HG02885 (cell line): ENCODE measurements around the gene TSHZ2.
"Not testable (repeated sequence)": the region's sequence is repeated elsewhere in the genome, so short reads cannot be mapped to it uniquely, and the experiment has no call there.

Source experiments
- ATAC-seq: cut with Tn5 transposase; IDR thresholded peaks from one replicate; pipeline ENCODE4 v1.9.1; 2021; ENCODE audit warnings: mild to moderate bottlenecking; ENCODE audit not compliant: unreplicated experiment, poor library complexity

TSHZ2 gene

GRCh38 chr20:52962183-52962582 is 10.0 kb upstream of the TSHZ2 start:
- no peak for ATAC-seq

GRCh38 chr20:52963131-52963530 is 9.0 kb upstream of the TSHZ2 start:
- no peak for ATAC-seq

GRCh38 chr20:52964131-52964530 is 8.0 kb upstream of the TSHZ2 start:
- no peak for ATAC-seq

GRCh38 chr20:52965380-52965779 is 6.8 kb upstream of the TSHZ2 start:
- ATAC-seq: no peak

- ATAC-seq: no peak
Observed at GRCh38 chr20:52965819-52966218, 6.3 kb upstream of the TSHZ2 start.

DNA sequence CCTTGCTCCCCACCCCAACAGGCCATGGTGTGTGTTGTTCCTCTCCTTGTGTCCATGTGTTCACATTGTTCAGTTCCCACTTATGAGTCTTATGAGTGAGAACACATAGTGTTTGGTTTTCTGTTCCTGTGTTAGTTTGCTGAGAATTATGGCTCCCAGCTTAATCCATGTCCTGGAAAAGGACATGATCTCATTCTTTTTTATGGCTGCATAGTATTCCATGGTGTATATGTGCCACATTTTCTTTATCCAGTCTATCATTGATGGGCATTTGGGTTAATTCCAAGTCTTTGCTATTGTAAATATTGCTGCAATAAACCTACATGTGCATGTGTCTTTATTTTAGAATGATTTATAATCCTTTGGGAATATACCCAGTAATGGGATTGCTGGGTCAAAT is 5.6 kb upstream of the TSHZ2 start:
- ATAC-seq: not testable (repeated sequence)

DNA sequence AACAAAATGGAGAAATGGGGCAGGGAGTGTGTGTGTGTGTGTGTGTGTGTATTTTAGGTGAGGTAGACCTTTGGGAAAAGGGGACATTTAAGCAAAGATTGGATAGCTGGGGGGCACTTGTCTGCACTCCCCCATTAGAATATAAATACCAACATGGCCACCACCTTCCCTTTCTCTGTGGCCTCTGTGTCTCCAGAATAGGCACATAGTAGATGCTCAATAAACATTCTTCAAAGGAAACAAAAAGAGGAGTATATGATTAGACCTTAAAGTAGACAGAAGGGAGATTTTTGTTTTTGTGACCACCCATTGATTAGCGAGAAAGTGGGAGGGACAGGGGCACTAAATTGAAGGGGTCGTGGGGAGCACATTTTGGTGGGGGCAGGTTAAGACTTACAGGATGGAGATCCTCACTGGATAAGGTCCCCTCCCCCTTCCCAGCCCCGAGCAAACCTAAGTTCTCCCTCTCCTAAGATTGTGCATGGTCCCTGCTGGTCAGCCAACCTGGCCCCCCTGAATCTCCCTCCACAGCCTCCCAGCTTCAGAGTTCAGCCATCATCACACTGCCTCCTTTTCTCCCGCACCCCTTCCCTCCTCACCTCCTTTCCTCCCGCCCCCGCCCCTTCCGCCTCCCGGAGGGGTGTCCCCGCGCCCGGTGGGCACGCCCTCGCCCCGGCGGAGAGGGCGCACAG is 514 bp upstream of the TSHZ2 start:
- ATAC-seq: no peak

DNA sequence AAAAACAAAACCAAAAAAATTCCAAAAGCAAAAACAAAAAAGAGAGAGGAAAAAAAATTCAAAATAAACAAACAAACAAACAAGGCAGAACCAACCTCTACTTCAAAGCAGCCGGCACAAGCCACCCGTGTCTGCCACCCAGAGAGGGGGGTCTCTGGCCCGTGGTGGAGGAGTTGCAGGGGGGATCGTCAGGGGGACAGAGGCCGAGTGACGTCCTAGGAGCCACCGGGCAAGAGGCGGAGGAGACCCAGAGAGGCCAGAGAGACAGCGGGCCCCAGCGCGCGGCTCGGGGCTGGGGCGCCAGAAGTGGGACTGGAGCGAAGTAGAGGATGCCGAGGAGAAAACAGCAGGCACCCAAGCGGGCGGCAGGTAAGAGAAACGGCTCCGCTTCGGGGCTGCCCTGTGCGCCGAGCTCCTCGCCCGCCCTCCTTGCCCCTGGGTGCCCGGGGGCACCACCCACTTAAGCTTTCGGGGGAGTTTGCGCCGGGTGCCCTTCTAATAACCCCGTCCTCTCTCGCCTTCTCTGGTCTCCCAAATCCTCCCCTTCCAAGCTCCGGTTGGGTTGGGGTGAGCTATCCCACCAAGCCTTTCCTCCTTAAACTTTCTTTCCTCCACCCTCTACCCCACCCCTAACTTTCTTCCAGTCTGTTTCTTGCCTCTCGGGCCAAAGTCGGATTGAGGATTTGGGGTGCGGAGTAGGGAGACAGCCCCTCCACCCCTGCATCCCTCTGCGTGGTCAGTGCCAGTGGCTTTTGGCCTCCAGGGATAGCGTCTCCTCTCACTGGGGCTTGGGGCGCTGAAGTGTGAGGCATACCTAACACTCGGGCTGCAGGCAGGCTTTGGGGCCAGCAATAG is 1.0 kb downstream of the TSHZ2 start:
- ATAC-seq: no peak

GRCh38 chr20:52974179-52974594 is 2.0 kb downstream of the TSHZ2 start:
- no peak for ATAC-seq

GRCh38 chr20:52975029-52975732 is 3.0 kb downstream of the TSHZ2 start:
- no peak for ATAC-seq

- ATAC-seq: no peak
Observed at GRCh38 chr20:52975803-52976531, 3.8 kb downstream of the TSHZ2 start.

DNA sequence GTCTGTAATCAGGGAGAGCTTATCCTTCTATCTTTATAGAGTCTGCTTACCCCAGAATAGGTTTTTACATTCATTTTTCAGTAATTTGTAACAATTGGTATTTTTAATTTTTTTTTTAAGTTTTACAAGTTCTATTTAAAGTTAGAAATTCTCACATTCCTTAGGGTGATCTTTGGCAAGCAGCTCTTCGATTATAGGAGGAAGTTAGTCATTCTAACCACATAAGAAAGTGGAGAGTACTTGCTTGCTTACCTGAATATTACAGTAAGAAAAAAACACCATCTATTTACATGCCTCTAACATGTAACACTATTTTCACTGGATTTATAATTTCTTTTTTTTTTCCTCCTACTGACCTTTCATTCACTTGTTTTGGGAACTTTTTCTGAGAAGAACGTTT is 6.7 kb downstream of the TSHZ2 start:
- no peak for ATAC-seq

DNA sequence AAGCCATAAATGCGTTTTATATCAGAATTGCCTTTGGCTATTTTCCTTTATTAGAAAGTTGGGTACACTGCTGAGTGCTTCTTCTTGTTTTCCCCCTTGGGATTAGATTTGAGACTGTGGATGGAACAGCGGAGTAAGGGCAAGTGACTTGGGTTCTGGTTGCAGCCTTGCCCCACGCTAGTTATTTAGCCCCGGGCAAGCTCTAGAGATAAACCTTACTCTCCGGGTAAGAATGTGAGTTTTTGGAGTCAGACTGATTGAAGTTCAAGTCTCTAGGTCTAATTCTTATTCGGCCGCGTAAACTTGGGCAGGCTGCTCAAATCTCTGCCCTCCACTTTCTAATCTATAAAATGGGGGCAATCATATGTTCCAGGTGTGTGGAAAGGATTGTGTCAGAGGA is 8.9 kb downstream of the TSHZ2 start:
- ATAC-seq: no peak

DNA sequence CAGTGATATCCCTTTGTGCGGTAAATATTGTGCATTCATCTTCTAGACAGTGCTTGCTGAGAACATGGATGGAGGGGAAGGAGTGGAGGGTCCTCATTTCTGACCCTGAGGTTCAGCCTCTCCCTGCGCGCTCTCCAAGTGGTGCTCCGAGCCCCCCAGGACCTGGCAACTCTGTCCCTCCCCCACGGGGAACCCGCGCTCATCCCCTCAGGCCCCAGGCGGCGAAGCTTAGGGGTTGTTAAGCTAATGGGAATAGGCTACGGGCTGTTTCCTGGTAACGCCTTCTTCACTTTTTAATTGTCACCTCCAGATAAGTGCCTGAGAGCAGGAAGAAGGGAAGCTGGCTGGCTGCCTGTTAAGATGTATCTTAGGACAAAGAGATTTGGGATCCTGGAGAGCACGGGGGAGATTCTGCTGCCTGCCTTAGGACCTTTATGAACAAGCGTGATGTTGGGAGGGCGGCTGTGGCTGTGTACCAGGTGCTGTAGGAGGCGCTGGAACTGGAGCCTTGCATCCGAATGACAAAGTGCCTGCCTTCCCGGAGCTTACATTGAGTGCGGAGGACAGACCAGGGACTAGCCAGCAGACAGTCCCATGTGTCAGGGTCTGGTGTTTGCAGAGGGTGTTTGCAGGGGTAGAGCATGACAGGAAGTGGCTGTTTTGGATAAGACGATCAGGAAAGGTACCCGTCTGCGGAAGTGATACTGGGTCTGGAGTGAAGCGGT is 11.7 kb downstream of the TSHZ2 start:
- no peak for ATAC-seq

- no peak for ATAC-seq
Observed at GRCh38 chr20:52984451-52984810, 12.3 kb downstream of the TSHZ2 start.

- ATAC-seq: no peak
Observed at GRCh38 chr20:52985687-52986086, 13.5 kb downstream of the TSHZ2 start.

- no peak for ATAC-seq
Observed at GRCh38 chr20:52987295-52987694, 15.1 kb downstream of the TSHZ2 start.

DNA sequence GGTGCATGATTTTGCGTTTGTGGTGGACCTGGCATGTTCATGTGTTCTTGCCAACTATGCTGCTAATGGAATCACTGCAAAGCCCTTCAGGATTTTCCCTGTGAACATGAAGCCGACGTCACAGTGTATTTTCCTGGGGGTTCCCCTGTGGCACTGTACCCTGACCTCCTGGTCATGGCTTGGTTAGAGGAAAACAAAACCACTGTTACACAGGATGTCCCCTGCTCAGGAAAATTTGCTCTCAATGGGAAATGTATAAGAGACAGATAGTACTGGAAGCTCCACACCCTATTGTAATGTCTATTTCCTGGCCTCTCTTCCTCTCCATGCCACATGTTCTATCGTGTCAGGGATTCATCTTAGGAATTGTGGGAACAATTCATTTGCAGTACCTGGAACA is 19.7 kb downstream of the TSHZ2 start:
- no peak for ATAC-seq

DNA sequence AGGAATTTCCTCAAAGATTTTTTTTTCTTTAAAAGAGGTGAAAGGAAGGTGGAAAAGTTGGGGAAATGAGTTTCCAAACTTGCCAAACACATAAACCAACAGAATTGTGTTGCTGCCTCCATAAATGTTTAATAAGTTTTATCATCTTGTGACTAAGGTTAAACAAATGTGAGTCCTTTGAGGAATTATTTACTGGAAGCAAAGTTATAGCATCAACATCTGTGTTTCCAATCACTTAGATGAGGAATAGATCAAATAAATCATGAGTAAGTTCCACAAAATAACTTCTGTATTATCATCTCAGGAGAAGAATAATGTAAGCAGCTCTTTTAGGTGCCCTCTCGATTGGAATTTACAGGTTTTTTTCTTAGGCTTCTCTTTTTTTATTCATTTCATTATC is 20.5 kb downstream of the TSHZ2 start:
- no peak for ATAC-seq

DNA sequence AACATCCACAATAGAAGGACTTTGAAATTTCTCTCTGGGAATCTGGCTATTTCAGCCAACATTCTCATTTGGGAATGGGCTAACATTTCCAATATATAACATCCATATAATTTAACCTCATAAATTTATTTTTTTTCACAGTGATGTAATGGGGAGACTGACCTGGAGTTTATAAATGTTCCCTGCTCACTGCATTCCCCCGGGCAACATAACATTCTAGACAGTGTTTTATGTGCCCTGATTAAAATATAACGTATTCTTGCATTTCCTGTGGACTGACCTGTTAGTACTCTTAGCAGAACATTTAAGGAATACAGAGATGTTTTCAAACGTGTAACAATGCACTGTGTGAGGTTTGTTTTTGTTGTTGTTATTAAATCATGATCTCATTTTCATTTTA is 20.9 kb downstream of the TSHZ2 start:
- no peak for ATAC-seq
